DND-41 (cell line): ENCODE data around the gene BORCS8.
A peak's percentile ranks its signal among the peaks of the same experiment; 100 is the strongest.

Experiments
- ATAC-seq: fragments of 200-7000 bp; cut with Tn5 transposase; 3 replicates; pipeline ENCODE4 v1.9.1; 2021; ENCODE audit warnings: low read depth; ENCODE audit not compliant: insufficient read depth
- DNase-seq: peaks from one replicate; pipeline ENCODE4 v3.0.0-alpha.2; 2020
- H2AFZ ChIP-seq: 2 replicates; pipeline ENCODE4 v1.6.0; 2012; ENCODE audit warnings: low read depth, low read length
- H3K27ac ChIP-seq: 2 replicates; pipeline ENCODE4 v1.5.1; 2012; ENCODE audit warnings: low read length, inconsistent platforms
- H3K27me3 ChIP-seq: fragments of 200-600 bp; sonication (generic); 2 replicates; pipeline ENCODE4 v1.6.0; 2012; ENCODE audit warnings: low read length, mild to moderate bottlenecking, inconsistent platforms; ENCODE audit not compliant: insufficient read depth, poor library complexity
- H3K36me3 ChIP-seq: 2 replicates; pipeline ENCODE4 v1.5.1; 2012; ENCODE audit warnings: low read length, inconsistent platforms; ENCODE audit not compliant: insufficient read depth
- H3K4me1 ChIP-seq: 2 replicates; pipeline ENCODE4 v1.5.1; 2012; ENCODE audit warnings: mild to moderate bottlenecking, low read length; ENCODE audit not compliant: insufficient read depth
- H3K4me2 ChIP-seq: 2 replicates; pipeline ENCODE4 v1.6.0; 2012; ENCODE audit warnings: mild to moderate bottlenecking, moderate library complexity, low read length, inconsistent platforms; ENCODE audit not compliant: insufficient read depth
- H3K4me3 ChIP-seq, 2 experiments: fragments of 200-600 bp in 1 of 2; shearing (Covaris generic) in 1 of 2; 2 replicates each; pipeline ENCODE4 v1.5.1; 2012 to 2016; ENCODE audit warnings: inconsistent platforms in 2 of 2, low read length in 2 of 2, mild to moderate bottlenecking in 2 of 2, low read depth in 1 of 2, moderate library complexity in 1 of 2
- H3K79me2 ChIP-seq: 2 replicates; pipeline ENCODE4 v1.6.0; 2012; ENCODE audit warnings: low read length, inconsistent platforms; ENCODE audit not compliant: insufficient read depth
- H3K9ac ChIP-seq: 2 replicates; pipeline ENCODE4 v1.6.0; 2012; ENCODE audit warnings: low read depth, mild to moderate bottlenecking, inconsistent platforms, low read length, moderate library complexity
- H3K9me3 ChIP-seq: 2 replicates; pipeline ENCODE4 v1.5.1; 2012; ENCODE audit warnings: low read length, moderate library complexity, mild to moderate bottlenecking, inconsistent platforms; ENCODE audit not compliant: insufficient read depth, severe bottlenecking
- H4K20me1 ChIP-seq: 2 replicates; pipeline ENCODE4 v1.6.0; 2012; ENCODE audit warnings: low read length; ENCODE audit not compliant: insufficient read depth
- EZH2 ChIP-seq: IDR thresholded peaks from 3 replicates; pipeline ENCODE4 v1.6.1; 2012; ENCODE audit warnings: borderline replicate concordance, low read depth, mild to moderate bottlenecking, moderate library complexity, low read length, inconsistent platforms; ENCODE audit not compliant: severe bottlenecking
- TF ChIP-seq, protein P1 (sequence below): IDR thresholded peaks from 2 replicates; pipeline ENCODE4 v1.5.1; 2012; ENCODE audit warnings: borderline replicate concordance, low read length, moderate library complexity, mild to moderate bottlenecking; ENCODE audit not compliant: poor library complexity, severe bottlenecking; ENCODE audit errors: extremely low read depth

Gene BORCS8

DNA sequence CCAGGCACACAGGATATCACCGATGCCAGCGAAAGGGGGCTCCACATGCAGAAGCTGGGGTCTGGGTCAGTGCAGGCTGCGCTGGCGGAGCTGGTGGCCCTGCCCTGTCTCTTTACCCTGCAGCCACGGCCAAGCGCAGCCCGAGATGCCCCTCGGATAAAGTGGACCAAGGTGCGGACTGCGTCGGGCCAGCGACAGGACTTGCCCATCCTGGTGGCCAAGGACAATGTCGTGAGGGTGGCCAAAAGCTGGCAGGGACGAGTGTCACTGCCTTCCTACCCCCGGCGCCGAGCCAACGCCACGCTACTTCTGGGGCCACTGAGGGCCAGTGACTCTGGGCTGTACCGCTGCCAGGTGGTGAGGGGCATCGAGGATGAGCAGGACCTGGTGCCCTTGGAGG, 27.0 kb upstream of the BORCS8 start:
- Histone ChIP-seq H3K27ac (no peak overlapping the region), H2AFZ (no peak overlapping the region), H3K36me3 (no peaks in the 10 kb centered on the region), H3K9me3 (no peaks in the 10 kb centered on the region), H4K20me1 (peaks cover 6% of the 10 kb centered on the region; the same call in 1 of the 2 replicates), H3K4me1 (no peaks in the 10 kb centered on the region), H3K27me3 (no peaks in the 10 kb centered on the region), H3K4me3 (no peak overlapping the region), H3K79me2 (no peaks in the 10 kb centered on the region), H3K9ac (no peak overlapping the region), H3K4me2 (no peak overlapping the region)
- TF ChIP-seq EZH2 = no peak
- TF ChIP-seq, protein P1, sequence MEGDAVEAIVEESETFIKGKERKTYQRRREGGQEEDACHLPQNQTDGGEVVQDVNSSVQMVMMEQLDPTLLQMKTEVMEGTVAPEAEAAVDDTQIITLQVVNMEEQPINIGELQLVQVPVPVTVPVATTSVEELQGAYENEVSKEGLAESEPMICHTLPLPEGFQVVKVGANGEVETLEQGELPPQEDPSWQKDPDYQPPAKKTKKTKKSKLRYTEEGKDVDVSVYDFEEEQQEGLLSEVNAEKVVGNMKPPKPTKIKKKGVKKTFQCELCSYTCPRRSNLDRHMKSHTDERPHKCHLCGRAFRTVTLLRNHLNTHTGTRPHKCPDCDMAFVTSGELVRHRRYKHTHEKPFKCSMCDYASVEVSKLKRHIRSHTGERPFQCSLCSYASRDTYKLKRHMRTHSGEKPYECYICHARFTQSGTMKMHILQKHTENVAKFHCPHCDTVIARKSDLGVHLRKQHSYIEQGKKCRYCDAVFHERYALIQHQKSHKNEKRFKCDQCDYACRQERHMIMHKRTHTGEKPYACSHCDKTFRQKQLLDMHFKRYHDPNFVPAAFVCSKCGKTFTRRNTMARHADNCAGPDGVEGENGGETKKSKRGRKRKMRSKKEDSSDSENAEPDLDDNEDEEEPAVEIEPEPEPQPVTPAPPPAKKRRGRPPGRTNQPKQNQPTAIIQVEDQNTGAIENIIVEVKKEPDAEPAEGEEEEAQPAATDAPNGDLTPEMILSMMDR = no peak
- ATAC-seq (no peak), DNase-seq (no peak)

DNA sequence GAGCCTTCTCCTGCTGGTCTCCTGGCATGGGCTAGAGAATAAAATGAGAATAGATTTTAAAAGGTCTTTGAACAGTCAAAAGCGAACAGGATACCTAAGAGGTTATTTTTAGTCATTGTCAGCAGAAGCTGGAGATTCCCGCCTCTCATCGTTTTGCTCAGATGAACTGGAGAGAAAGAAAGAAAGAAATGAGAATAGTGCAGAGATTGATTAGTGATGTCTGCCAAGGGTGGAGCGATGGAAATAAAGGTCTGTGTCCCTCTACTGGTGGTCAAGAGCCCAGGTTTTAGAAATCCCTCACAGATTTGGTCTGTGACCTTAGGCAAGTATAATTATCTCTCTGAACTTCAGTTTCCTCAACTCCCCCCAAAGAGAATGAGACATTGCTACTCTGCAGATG, 25.1 kb upstream of the BORCS8 start:
- Histone ChIP-seq H3K36me3 (no peaks in the 10 kb centered on the region), H2AFZ (no peak overlapping the region), H3K27ac (no peak overlapping the region), H3K79me2 (no peaks in the 10 kb centered on the region), H3K9ac (no peak overlapping the region), H3K4me2 (no peak overlapping the region), H3K4me1 (no peaks in the 10 kb centered on the region), H4K20me1 (peaks cover 8% of the 10 kb centered on the region; the same call in 1 of the 2 replicates), H3K9me3 (no peaks in the 10 kb centered on the region), H3K27me3 (no peaks in the 10 kb centered on the region), H3K4me3 (no peak overlapping the region)
- no peak for DNase-seq
- ATAC-seq = no peak
- TF ChIP-seq, protein P1 = no peak
- TF ChIP-seq EZH2 = no peak

DNA sequence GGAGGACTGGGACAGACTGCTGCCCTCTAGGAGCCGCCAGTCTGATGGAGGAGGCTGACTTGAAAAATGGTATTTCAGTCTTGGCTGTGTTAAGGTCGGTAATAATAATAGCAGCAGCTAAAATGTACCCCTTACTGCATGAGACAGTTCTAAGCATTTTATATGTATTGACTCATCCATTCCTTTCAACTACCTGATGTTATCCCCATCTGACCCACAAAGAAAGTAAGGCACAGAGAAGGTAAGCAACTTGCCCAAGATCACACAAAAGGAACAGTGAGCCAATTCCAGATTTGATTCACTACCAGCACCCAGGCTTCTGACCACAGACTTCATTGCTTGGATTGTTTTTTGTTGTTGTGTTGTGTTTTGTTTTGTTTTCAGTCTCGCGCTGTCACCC, 23.8 kb upstream of the BORCS8 start:
- DNase-seq = no peak
- Histone ChIP-seq H3K27me3 (no peaks in the 10 kb centered on the region), H3K27ac (no peak overlapping the region), H3K4me2 (no peak overlapping the region), H3K4me1 (no peaks in the 10 kb centered on the region), H3K79me2 (no peaks in the 10 kb centered on the region), H3K9me3 (no peaks in the 10 kb centered on the region), H4K20me1 (peaks cover 8% of the 10 kb centered on the region; the same call in 1 of the 2 replicates), H2AFZ (no peak overlapping the region), H3K9ac (no peak overlapping the region), H3K4me3 (no peak overlapping the region), H3K36me3 (no peaks in the 10 kb centered on the region)
- ATAC-seq = no peak
- TF ChIP-seq, protein P1 = no peak
- no peak for TF ChIP-seq EZH2

DNA sequence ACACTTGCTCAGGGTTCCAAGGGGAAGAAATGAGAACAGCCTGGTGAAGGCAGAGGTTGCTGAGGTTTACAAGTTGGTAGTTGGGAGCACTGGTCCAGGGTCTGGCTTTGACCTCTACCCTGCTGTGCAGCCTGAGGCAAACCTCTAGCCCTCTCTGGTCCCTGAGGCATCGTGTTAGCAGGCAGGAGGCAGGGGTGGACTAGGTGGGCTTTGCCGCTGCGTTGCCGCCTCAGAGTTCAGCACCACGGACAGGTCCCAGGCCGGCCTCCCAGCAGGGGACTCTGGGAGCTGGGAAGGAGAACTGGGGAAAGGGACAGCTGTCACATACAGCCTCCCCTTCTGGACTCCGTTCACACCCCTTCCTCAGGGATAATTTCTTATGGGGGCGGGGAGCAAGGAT, 22.9 kb upstream of the BORCS8 start:
- Histone ChIP-seq H3K79me2 (no peaks in the 10 kb centered on the region), H3K27me3 (no peaks in the 10 kb centered on the region)

More for the DNA sequence above, 22.9 kb upstream of the BORCS8 start:
- no peak overlapping the region for H3K27ac ChIP-seq
- no peak overlapping the region for H3K4me3 ChIP-seq
- H3K9me3 ChIP-seq = no peaks in the 10 kb centered on the region
- no peak overlapping the region for H2AFZ ChIP-seq
- peak; percentile 83 for DNase-seq
- no peak overlapping the region for H3K4me2 ChIP-seq
- TF ChIP-seq EZH2 = no peak
- TF ChIP-seq, protein P1 = peak; percentile 14
- H3K9ac ChIP-seq = no peak overlapping the region
- no peaks in the 10 kb centered on the region for H3K36me3 ChIP-seq
- peaks cover 8% of the 10 kb centered on the region; the same call in 1 of the 2 replicates for H4K20me1 ChIP-seq
- H3K4me1 ChIP-seq = no peaks in the 10 kb centered on the region
- ATAC-seq = peak; percentile 99
